Measurements from ENCODE around the gene TSSC4.

DNA sequence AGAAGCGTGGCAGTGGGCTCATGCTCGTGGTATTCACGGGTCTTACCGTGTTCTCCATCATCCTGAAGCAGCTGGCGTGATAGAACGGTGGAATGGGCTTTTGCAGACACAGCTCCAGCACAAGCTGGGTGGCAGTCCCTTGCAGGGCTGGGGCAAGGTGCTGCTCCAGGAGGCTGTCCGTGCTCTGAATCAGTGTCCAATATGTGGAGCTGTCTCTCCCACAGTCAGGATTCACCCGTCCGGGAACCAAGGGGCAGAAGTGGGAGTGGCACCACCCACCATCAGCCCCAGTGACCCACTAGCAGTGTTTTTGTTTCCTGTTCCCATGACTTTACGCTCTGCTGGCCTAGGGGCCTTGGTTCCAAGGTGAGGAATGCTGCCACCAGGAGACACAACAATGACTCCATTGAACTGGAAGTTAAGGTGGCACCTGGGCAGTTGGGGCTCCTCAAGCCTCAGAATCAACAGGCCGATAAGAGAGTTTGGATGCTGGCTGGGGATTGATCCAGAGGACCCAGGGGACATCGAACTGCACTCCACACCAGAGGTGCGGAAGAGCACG, 40.4 kb upstream of the TSSC4 start:
- TF ChIP-seq, protein P1, sequence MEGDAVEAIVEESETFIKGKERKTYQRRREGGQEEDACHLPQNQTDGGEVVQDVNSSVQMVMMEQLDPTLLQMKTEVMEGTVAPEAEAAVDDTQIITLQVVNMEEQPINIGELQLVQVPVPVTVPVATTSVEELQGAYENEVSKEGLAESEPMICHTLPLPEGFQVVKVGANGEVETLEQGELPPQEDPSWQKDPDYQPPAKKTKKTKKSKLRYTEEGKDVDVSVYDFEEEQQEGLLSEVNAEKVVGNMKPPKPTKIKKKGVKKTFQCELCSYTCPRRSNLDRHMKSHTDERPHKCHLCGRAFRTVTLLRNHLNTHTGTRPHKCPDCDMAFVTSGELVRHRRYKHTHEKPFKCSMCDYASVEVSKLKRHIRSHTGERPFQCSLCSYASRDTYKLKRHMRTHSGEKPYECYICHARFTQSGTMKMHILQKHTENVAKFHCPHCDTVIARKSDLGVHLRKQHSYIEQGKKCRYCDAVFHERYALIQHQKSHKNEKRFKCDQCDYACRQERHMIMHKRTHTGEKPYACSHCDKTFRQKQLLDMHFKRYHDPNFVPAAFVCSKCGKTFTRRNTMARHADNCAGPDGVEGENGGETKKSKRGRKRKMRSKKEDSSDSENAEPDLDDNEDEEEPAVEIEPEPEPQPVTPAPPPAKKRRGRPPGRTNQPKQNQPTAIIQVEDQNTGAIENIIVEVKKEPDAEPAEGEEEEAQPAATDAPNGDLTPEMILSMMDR (IDR thresholded peaks at IDR 0.05; ENCODE audit: insufficient read depth, low read length) = no peak
- no peak for TF ChIP-seq GABPA (IDR thresholded peaks at IDR 0.05; ENCODE audit: low read depth)

Measured in HL-60 (cell line).